RCC 7860 (cell line): ENCODE data around the gene ZNF24.
A peak's percentile ranks its signal among the peaks of the same experiment; 100 is the strongest.

ENCODE experiments used
- DNase-seq: peaks from one replicate; pipeline ENCODE4 v3.0.0-alpha.2; 2015; ENCODE audit warnings: low spot score
- FAIRE-seq: peaks from 2 replicates; lab custom pipeline; 2012; peaks lifted over from hg19 to GRCh38; lab: Jason Lieb, UNC

Gene ZNF24

GRCh38 chr18:35361570-35362321 is 17.5 kb upstream of the ZNF24 start:
- FAIRE-seq, result no peak
- DNase-seq, result no peak

GRCh38 chr18:35355140-35355618 is 11.0 kb upstream of the ZNF24 start:
- FAIRE-seq (no peak), DNase-seq (peak; percentile 40)

GRCh38 chr18:35352778-35353177 is 8.6 kb upstream of the ZNF24 start:
- no peak for FAIRE-seq
- DNase-seq, result no peak

GRCh38 chr18:35352283-35352682 is 8.1 kb upstream of the ZNF24 start:
- FAIRE-seq, result no peak
- DNase-seq, result no peak

GRCh38 chr18:35348001-35348400 is 3.8 kb upstream of the ZNF24 start:
- no peak for DNase-seq
- FAIRE-seq, result no peak

- DNase-seq (no peak), FAIRE-seq (no peak)
Observed at GRCh38 chr18:35345950-35346349, 1.7 kb upstream of the ZNF24 start.

- no peak for DNase-seq
- FAIRE-seq, result no peak
Observed at GRCh38 chr18:35345460-35345921, 1.3 kb upstream of the ZNF24 start.

GRCh38 chr18:35344736-35345459 is 678 bp upstream of the ZNF24 start:
- no peak for DNase-seq
- FAIRE-seq, result no peak

- DNase-seq (no peak), FAIRE-seq (no peak)
Observed at GRCh38 chr18:35343488-35343935, 708 bp downstream of the ZNF24 start.

- FAIRE-seq (no peak), DNase-seq (no peak)
Observed at GRCh38 chr18:35337286-35337685, 6.9 kb downstream of the ZNF24 start.

GRCh38 chr18:35335866-35336265 is 8.4 kb downstream of the ZNF24 start:
- DNase-seq (no peak), FAIRE-seq (no peak)

- peak; percentile 9 for DNase-seq
- no peak for FAIRE-seq
Observed at GRCh38 chr18:35334821-35335220, 9.4 kb downstream of the ZNF24 start.

GRCh38 chr18:35334212-35334611 is 10.0 kb downstream of the ZNF24 start:
- DNase-seq (no peak), FAIRE-seq (no peak)

GRCh38 chr18:35331367-35332087 is 12.7 kb downstream of the ZNF24 start:
- no peak for FAIRE-seq
- DNase-seq, result no peak

GRCh38 chr18:35328868-35329267 is 15.4 kb downstream of the ZNF24 start:
- FAIRE-seq, result no peak
- DNase-seq, result no peak

- no peak for FAIRE-seq
- no peak for DNase-seq
Observed at GRCh38 chr18:35326695-35327387, 17.4 kb downstream of the ZNF24 start.

GRCh38 chr18:35324926-35325655 is 19.1 kb downstream of the ZNF24 start:
- FAIRE-seq, result no peak
- no peak for DNase-seq

- FAIRE-seq (no peak), DNase-seq (no peak)
Observed at GRCh38 chr18:35322486-35323458, 21.4 kb downstream of the ZNF24 start.

- FAIRE-seq, result no peak
- DNase-seq, result no peak
Observed at GRCh38 chr18:35311496-35311895, 32.7 kb downstream of the ZNF24 start.
